SK-N-SH treated with all-trans-retinoic acid at 6 μM for 48 hours (cell line): ENCODE data around the gene PHF21B.

Source experiments
- ARNTL ChIP-seq: fragments of 450-650 bp; formaldehyde crosslinking; IDR thresholded peaks from 2 replicates; pipeline ENCODE4 v1.5.0; 2020; ENCODE audit warnings: low read depth, mild to moderate bottlenecking, moderate library complexity, borderline replicate concordance
- CSRNP3 ChIP-seq: fragments of 250-450 bp; sonication (Bioruptor Pico); IDR thresholded peaks from 2 replicates; pipeline ENCODE4 v1.5.1; 2021; ENCODE audit warnings: mild to moderate bottlenecking, moderate library complexity
- GLIS3 ChIP-seq: fragments of 250-450 bp; sonication (Bioruptor Pico); IDR thresholded peaks from 2 replicates; pipeline ENCODE4 v1.5.0; 2020; ENCODE audit warnings: mild to moderate bottlenecking, moderate library complexity
- OSR1 ChIP-seq: fragments of 250-450 bp; sonication (Bioruptor Pico); IDR thresholded peaks from 2 replicates; pipeline ENCODE4 v1.8.0; 2022; ENCODE audit warnings: moderate library complexity, mild to moderate bottlenecking, inconsistent platforms
- PATZ1 ChIP-seq: fragments of 250-450 bp; sonication (Bioruptor Pico); IDR thresholded peaks from 2 replicates; pipeline ENCODE4 v1.8.0; 2020; ENCODE audit warnings: mild to moderate bottlenecking, moderate library complexity, borderline replicate concordance
- TCF4 ChIP-seq: fragments of 250-450 bp; sonication (Bioruptor Pico); IDR thresholded peaks from 2 replicates; pipeline ENCODE4 v1.8.0; 2021; ENCODE audit warnings: mild to moderate bottlenecking, moderate library complexity, borderline replicate concordance
- TOX ChIP-seq: fragments of 250-450 bp; sonication (Bioruptor Pico); IDR thresholded peaks from 2 replicates; pipeline ENCODE4 v1.8.0; 2021; ENCODE audit warnings: mild to moderate bottlenecking, moderate library complexity, borderline replicate concordance
- ZFP3 ChIP-seq: fragments of 250-450 bp; sonication (Bioruptor Pico); IDR thresholded peaks from 2 replicates; pipeline ENCODE4 v1.5.0; 2020; ENCODE audit warnings: mild to moderate bottlenecking, moderate library complexity
- ZFP30 ChIP-seq: fragments of 450-650 bp; formaldehyde crosslinking; IDR thresholded peaks from 2 replicates; pipeline ENCODE4 v1.5.0; 2022; ENCODE audit warnings: mild to moderate bottlenecking, moderate library complexity
- ZNF8 ChIP-seq: fragments of 450-650 bp; formaldehyde crosslinking; IDR thresholded peaks from 2 replicates; pipeline ENCODE4 v1.5.0; 2020; ENCODE audit warnings: mild to moderate bottlenecking, moderate library complexity

- TF ChIP-seq OSR1 (CRISPR knock-in tag) (no peak), ARNTL (no peak), PATZ1 (CRISPR knock-in tag) (no peak), ZNF8 (CRISPR knock-in tag) (no peak), GLIS3 (CRISPR knock-in tag) (no peak), ZFP30 (CRISPR knock-in tag) (no peak), ZFP3 (no peak), CSRNP3 (CRISPR knock-in tag) (no peak), TCF4 (CRISPR knock-in tag) (no peak), TOX (CRISPR knock-in tag) (no peak)
These were observed 62.0 kb downstream of the PHF21B start for GRCh38 chr22:44947846-44948245.
